GM10266 (cell line): ENCODE results near the gene CTNNA3.

Source experiments
- DNase-seq: peaks from one replicate; pipeline ENCODE4 v3.0.0; 2012; ENCODE audit errors: extremely low spot score
- CTCF ChIP-seq: IDR thresholded peaks from 2 replicates; pipeline ENCODE4 v1.5.1; 2012; ENCODE audit warnings: mild to moderate bottlenecking, low read depth; ENCODE audit not compliant: control insufficient read depth, insufficient read depth; ENCODE audit errors: missing control alignments

Gene CTNNA3

DNA sequence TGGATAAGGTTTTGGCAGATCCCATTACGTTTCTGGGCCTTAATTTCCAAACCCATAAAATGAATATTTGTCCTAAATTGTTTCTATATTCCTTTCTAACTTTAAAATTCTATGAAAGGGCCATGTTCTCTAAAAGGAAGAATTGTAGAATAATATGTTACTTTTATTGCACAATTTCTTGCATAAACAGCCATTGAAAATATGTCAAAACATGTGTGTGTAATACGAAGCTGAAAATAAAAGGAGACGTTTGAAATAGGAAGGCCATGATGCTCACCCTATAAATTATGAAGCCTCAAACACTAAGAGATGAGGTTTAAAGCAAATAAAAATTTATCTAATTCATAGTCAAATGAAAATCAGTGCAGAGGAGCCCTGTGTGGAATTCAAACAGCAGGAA, 915.2 kb downstream of the CTNNA3 start:
- DNase-seq: no peak
- TF ChIP-seq CTCF: no peak

DNA sequence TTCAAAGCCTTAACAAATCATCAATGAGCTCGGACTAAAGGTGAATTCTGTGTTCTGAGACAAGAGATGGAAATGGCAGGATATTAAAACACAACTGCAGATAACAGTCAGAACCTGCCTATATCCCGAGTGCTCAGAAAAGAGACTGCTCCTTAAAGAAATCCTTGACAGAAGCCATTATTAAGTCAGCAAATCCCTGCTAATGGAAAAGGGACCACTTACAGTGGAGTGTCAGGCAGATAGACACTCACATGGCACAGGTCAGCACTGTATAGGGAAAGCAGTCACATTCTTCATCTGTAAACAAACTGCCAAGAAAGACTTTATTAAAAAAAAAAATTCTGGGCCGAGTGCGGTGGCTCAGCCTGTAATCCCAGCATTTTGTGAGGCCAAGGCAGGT, 917.6 kb downstream of the CTNNA3 start:
- no peak for TF ChIP-seq CTCF
- DNase-seq: no peak

GRCh38 chr10:66777665-66778064, 918.3 kb downstream of the CTNNA3 start:
- TF ChIP-seq CTCF: no peak
- DNase-seq: no peak

DNA sequence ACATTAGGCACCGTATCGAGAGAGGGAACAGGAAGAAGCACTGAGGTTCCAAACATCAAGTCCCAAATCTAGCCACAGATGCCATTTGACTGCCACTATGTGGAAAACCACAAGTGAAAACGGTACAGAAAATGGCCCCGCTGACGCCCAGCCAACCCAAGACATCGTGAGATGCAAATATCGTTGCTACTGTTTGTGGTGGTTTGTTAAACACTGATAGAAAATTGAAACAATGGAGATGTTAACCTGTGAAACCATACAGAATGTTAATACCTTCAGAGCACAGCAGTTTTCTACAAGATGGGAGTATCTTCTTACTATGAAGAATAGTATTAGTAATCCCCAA, 922.5 kb downstream of the CTNNA3 start:
- no peak for DNase-seq
- TF ChIP-seq CTCF: no peak

- no peak for TF ChIP-seq CTCF
These were observed 923.2 kb downstream of the CTNNA3 start for GRCh38 chr10:66772548-66773471.

DNA sequence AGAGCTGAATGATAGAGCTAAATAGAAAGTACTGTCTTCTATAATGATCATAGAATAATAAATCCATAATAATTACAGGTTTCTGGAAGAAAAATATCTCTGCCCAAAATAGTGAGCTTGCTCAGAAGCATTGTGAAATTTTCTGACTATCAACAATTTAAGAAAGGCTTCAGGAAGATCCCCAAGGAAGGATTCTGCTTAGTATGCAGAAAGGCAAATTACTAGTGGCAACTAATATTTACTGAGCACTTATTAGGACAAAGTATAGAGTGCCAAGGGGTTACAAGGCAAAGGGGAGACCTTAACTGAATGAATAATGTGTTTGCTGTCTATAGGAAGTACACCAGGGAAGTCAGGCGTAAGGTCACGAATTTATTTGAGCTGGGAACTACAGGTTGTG, 928.3 kb downstream of the CTNNA3 start:
- DNase-seq: no peak
- TF ChIP-seq CTCF: no peak

More at GRCh38 chr10:66772548-66773471, 923.2 kb downstream of the CTNNA3 start:
- DNase-seq: no peak

DNA sequence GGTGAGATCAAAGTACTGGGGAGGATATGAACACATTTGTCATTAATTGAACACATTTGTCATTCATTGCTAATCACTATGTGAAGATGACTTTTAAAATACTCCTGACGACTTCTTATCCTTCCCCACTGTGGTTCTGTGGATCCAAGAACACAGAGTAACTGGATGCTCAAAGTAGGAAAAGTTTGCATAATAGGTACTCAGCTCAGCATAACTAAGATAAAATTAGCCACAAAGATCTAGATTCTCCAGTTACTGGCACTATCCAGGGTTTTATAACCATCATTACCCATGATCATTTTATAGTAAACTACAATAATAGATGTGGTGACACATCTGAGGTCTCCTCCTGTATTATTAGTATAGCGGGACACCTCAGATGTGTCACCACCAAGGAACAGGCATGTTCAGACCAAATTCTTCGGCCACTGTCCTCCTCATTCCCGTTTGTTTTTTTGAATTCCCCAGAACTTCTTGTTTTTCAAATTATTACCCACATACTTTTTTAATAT, 933.7 kb downstream of the CTNNA3 start:
- DNase-seq: no peak
- no peak for TF ChIP-seq CTCF
